WI38 (cell line): ENCODE results near the gene ZNF69.
A peak's percentile ranks its signal among the peaks of the same experiment; 100 is the strongest.
"Not testable (repeated sequence)": the region's sequence is repeated elsewhere in the genome, so short reads cannot be mapped to it uniquely, and the experiment has no call there.

Experiments used
- H3K4me3 ChIP-seq: 2 replicates; pipeline ENCODE4 v1.5.1; 2011; ENCODE audit warnings: low read depth, mild to moderate bottlenecking, control low read depth, low read length
- TF ChIP-seq, protein P1 (sequence below): IDR thresholded peaks from 2 replicates; pipeline ENCODE4 v1.5.1; 2012; ENCODE audit warnings: low read depth, mild to moderate bottlenecking, control low read depth, low read length

The ZNF69 gene

GRCh38 chr19:11860721-11861120 lies 26.9 kb upstream of the ZNF69 start:
- TF ChIP-seq, protein P1, sequence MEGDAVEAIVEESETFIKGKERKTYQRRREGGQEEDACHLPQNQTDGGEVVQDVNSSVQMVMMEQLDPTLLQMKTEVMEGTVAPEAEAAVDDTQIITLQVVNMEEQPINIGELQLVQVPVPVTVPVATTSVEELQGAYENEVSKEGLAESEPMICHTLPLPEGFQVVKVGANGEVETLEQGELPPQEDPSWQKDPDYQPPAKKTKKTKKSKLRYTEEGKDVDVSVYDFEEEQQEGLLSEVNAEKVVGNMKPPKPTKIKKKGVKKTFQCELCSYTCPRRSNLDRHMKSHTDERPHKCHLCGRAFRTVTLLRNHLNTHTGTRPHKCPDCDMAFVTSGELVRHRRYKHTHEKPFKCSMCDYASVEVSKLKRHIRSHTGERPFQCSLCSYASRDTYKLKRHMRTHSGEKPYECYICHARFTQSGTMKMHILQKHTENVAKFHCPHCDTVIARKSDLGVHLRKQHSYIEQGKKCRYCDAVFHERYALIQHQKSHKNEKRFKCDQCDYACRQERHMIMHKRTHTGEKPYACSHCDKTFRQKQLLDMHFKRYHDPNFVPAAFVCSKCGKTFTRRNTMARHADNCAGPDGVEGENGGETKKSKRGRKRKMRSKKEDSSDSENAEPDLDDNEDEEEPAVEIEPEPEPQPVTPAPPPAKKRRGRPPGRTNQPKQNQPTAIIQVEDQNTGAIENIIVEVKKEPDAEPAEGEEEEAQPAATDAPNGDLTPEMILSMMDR: no peak
- no peak overlapping the region for H3K4me3 ChIP-seq

GRCh38 chr19:11861301-11861700 lies 26.3 kb upstream of the ZNF69 start:
- TF ChIP-seq, protein P1: no peak

DNA sequence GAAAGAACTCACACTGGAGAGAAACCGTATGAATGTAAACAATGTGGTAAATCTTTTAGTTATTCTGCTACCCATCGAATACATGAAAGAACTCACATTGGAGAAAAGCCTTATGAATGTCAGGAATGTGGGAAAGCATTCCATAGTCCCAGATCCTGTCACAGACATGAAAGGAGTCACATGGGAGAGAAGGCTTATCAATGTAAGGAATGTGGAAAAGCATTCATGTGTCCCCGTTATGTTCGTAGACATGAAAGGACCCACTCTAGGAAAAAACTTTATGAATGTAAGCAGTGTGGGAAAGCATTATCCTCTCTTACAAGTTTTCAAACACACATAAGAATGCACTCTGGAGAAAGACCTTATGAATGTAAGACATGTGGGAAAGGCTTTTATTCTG lies 19.8 kb upstream of the ZNF69 start:
- not testable (repeated sequence) for H3K4me3 ChIP-seq

More at GRCh38 chr19:11861301-11861700, 26.3 kb upstream of the ZNF69 start:
- H3K4me3 ChIP-seq: no peak overlapping the region

- H3K4me3 ChIP-seq: no peak overlapping the region
- TF ChIP-seq, protein P1: no peak
Observed at GRCh38 chr19:11868188-11868587, 19.4 kb upstream of the ZNF69 start.

DNA sequence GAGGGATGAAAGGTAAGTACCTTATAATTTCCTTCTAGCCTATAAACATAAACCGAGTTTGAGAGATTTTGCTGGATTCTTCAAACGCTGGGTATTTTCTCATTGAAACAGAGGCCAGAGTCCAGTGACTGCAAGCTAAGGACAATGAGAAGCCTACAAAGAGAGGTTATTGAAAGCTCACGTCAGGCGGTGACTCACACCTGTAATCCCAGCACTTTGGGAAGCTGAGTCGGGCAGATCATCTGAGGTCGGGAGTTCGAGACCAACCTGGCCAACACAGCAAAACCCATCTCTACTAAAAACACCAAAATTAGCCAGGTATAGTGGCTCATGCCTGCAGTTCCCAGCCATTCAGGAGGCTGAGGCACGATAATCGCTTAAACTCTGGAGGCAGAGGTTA lies 15.0 kb upstream of the ZNF69 start:
- TF ChIP-seq, protein P1: no peak
- H3K4me3 ChIP-seq: no peak overlapping the region

GRCh38 chr19:11873762-11874161 lies 13.8 kb upstream of the ZNF69 start:
- no peak overlapping the region for H3K4me3 ChIP-seq
- TF ChIP-seq, protein P1: no peak

DNA sequence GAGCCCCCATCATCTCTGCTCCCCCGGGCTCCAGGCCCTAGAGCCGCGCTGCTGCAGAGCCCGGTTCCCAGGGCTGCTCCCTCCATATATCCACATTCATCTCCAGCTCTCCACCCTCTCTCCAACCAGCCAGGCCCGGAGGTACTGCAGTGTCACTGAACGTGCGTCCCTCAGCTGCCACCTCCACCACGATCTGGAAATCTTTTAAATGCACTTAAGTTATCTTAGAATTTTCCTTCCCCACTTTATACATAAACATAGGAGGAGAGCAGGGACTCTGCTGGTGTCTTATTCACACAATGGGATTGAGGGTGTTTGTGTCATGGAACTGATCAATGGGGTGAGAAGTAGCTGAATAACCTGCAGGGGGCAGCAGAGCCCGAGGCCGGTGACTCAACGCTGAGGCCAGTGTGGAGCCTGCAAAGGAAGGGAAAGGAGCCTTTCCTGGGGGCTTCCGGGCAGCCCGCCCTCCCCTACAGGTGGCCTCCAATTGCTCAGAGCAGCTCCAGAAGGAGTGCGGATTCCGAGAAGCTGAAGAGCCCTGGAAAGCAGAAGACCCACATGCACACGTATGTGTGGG lies 7.8 kb upstream of the ZNF69 start:
- not testable (repeated sequence) for H3K4me3 ChIP-seq
- TF ChIP-seq, protein P1: peak; percentile 9; the same call in 1 of the 2 replicates

DNA sequence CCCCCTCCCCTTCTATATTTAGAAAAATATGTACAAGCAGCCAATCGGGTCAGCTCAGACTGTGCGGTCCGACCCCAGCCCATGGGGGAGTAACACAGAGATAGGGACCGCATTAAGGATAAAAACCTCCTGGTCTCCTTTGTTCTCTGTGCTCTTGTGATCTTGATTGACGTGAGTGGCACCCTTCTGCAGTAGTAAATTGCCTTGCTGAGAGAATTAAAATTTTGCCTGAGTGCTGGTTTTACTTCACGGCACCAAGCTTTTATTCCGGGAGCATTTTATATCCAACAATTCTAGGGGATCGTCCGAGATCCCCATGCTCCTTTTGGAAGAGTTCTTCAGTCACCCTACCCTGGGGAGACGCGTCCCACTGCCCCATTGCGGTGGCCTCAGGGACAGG lies 7.0 kb upstream of the ZNF69 start:
- no peak overlapping the region for H3K4me3 ChIP-seq
- TF ChIP-seq, protein P1: no peak
